Stimulated activated naive CD8-positive, alpha-beta T cell treated with anti-CD3 and anti-CD28 coated beads, Interleukin-15, Interleukin-2, amounts not matched to agents 100 U/mL and 50 U/mL, for 24 hours (primary cell): ENCODE data around the gene EEIG1.

ENCODE experiments used
- ATAC-seq: fragments of 150-1000 bp; cut with Tn5 transposase; one replicate; pipeline ENCODE4 v1.10.0; 2021
- DNase-seq: peaks from one replicate; pipeline ENCODE4 v3.0.0; 2021

Gene EEIG1

DNA sequence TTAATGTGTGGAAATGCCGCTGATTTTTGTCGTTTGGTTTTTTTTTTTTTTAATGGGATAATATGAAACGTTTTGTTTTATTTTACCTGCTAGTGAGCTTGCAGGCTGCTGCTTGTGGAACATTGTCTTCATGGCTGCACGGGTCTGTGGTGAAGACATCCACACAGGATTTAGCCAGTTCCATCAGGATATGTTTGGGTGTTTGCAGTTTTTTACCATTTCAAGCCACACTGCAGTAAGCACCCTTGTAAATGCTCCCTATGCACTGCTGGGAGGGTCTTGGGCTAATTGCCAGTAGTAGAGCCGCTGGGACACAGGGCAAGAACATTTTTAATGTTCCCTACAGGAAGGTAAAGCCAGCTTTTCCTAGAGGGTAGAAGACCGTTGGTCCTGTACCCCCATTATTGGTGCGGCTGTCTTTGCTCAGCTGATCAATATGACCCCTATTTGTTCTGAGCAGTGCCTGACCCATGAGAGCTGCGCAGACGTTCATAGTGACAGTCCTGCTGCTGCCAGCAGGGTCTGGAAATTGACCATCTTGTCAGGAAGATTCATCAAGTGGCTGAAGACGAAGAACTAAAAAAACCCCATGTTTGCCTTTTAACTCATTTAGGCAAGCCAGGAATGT lies 20.5 kb upstream of the EEIG1 start:
- no peak for ATAC-seq
- no peak for DNase-seq

DNA sequence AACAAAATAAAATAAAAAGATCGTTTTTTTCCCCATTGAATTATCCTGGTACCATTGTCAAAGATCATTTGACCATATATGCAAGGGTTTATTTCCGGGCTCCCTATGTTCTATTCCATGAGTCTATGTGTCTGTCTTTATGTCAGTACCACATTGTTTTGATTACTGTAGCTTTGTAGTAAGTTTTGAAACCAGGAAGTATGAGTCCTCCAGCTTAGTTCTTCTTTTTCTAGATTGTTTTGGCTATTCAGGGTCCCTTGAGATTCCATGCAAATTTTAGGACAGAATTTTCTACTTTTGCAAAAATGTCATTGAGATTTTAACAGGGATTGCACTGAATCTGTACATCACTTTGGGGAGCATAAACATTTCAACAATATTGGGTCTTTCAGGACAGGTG lies 18.7 kb upstream of the EEIG1 start:
- ATAC-seq (no peak), DNase-seq (no peak)

DNA sequence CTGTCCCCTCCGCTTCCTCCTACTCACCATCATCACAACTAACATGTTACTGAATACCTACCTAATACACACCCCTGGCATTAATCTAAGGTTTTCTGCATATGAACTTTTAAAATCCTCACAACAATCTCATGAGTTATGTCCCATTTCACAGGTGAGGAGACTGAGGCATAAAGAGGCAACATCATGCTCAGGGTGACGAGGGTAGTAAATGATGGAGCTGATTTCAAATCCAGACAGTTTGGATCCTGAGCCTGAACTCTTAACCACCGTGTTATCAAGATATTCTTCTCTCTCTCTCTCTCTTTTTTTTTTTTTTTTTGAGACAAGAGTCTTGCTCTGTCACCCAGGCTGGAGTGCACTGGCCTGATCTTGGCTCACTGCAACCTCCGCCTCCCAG lies 12.9 kb upstream of the EEIG1 start:
- no peak for ATAC-seq
- no peak for DNase-seq

DNA sequence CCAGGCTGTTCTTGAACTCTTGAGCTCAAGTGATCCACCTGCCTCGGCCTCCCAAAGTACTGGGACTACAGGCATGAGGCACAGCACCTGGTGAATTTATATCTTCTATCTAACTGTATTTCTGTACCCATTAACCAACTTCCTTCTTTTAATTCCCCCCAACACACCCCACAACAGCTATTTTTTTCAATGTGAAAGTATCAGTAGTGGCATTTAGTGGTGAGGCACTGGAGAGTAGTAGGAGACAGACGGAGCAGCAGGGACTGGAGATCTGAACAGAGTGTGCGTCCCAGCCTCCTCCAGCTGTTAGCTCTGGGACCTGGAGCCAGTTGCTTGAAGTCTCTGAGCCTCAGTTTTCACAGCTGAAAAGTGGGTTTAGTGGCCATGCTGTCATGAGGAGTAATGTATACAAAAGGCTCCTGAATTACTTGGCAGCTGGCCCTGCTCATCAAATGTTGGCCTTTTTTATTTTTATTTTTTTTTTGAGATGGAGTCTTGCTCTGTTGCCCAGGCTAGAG lies 11.0 kb upstream of the EEIG1 start:
- ATAC-seq (no peak), DNase-seq (no peak)

DNA sequence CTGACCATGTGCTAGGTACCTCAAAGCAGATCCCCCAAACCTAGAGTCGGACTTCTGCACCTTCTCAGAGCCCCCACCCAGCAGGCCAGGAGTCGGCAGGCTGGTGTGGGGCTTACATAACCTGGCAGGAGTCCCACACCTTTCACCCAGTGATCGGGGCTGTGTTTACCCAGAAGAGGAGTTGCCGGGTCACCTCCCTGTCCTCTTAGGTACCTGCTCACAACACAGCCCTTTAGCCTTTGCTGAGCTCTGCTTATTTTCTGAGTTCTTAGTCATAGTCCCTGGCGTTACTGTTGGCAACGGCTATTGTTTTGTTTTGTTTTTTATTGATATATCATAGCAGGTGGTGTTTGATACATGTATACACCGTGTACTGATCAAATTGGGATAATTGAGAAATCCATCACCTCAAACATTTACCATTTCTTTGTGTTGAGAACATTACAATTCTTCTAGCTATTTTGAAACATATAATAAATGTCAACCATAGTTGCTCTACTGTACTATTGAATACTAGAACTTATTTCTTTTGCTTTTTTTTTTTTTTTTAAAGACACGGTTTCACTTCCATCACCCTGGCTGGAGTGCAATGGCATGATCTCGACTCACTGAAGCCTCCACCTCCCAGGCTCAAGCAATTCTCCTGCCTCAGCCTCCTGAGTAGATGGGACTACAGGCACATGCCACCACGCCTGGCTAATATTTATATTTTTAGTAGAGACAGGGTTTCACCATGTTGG lies 10.4 kb upstream of the EEIG1 start:
- ATAC-seq (peak; percentile 47), DNase-seq (no peak)

DNA sequence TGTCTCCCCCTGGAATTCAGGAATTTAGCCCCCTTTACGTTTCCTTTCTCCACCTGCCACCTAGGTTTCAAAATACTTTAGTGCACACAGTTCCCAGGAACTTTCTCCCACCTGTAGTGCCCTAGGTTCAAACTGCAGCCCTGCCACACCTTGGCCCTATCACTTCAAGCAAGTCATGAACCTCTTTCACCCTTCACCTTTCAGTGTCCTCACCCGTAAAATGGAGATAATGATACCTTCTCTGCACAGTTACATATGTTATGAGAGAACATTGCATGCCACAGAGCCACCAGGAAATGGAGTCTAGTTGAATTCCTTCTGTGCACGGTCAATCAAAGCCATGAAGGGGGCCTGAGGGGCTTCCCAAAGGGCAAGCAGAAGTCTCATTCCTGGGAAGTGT lies 9.8 kb upstream of the EEIG1 start:
- ATAC-seq: no peak

DNA sequence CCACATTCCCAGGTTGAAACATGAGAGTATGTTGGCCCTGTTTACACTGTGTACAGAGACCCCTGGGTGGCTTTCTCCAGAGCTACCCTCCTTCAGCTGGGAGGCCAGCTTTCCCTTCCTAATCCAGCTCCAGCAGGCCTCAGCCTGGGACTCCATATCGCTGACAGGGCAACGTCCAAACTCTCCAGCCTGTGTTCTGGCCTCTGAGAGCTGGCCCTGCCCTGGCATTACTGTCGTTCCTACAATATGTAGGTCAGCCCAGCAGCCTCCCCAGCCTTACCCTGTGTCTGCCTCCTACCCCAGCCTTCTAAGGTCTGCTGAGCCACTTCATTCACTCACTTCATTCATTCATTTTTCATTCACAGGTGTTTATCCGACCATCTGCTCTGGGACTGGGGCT lies 8.3 kb upstream of the EEIG1 start:
- ATAC-seq: no peak
- no peak for DNase-seq

More for the DNA sequence above, 9.8 kb upstream of the EEIG1 start:
- no peak for DNase-seq

DNA sequence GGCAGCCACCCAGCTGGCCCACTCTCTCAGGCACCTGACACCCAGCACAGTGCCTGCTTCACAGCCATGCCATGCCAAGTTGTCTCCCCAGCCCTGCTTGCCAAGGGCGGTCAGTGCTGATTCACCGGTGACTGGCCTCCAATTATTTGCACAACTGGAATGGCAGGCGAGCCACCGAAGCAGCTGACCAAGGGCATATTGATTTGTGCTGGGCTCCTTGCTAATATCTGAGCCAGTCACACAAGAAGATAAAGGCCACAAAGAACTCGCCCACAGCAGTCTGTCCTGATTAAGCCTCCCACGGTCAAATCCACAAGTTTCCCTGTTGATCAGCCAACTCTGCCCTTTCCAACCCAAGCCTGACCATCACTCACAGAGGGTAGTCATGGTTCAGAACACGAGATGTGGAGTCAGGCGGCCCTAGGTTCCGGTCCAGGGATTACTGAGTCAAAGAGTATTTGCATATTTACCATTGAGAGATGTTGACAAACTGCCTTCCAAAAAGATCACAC lies 6.4 kb upstream of the EEIG1 start:
- DNase-seq: no peak

DNA sequence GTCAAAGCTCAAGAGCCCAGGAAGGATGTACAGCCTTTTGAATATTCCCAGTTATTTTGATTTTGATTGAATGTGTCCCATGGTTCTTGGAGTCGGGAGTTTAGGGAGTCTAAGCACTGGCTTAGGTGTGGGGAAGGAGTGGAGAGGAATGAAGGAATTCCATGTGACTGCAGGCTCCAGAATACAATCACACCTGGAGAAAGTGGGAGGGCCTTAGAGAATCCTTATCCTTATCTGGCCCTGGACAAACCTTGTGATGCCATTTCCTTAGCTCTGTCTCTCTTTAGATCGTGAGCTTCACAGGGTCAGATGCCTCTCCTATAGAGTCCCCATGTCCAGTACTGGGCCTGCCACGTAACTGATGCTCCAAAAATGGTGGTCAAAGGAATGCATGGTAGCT lies 4.2 kb upstream of the EEIG1 start:
- no peak for DNase-seq
- no peak for ATAC-seq

More for the DNA sequence above, 6.4 kb upstream of the EEIG1 start:
- ATAC-seq: no peak

DNA sequence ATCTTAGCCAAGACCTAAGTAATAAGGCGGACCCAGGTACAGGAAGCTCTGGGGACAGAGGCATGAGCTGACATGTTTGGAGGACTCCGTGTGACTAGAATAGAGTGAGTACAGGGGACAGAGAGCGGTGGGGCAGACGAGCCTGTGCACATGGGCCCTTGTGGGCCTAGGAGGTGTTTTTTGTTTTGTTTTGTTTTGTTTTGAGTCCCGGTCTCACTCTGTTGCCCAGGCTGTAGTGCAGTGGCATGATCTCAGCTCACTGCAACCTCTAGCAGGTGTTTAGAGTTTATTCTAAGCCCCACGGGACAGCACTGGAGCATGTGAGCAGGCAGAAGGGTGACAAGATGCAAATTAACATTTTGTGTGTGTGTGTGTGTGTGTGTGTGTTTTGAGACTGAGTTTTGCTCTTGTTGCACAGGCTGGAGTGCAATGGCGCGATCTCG lies 3.1 kb upstream of the EEIG1 start:
- ATAC-seq: no peak
- DNase-seq: no peak

DNA sequence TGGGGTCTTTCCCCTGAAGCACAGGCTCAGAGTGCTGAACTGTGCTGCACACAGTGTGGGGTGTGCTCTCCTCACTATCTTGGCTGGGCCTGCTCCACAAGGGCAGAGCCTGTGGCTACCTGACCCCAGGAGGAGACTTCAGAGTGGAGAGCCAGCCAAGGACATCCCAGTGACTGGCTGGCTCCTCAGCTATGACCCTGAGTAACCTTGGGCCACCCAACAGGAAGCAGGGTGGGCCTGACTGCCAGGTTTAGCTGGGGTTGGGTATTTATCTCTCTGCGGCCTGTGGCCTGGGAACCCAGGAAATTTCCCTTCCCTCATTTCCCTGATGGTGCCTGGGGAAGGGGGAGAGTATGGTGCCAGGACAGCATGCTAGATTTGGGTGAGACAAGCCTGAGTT lies 2.1 kb upstream of the EEIG1 start:
- ATAC-seq (no peak), DNase-seq (no peak)

DNA sequence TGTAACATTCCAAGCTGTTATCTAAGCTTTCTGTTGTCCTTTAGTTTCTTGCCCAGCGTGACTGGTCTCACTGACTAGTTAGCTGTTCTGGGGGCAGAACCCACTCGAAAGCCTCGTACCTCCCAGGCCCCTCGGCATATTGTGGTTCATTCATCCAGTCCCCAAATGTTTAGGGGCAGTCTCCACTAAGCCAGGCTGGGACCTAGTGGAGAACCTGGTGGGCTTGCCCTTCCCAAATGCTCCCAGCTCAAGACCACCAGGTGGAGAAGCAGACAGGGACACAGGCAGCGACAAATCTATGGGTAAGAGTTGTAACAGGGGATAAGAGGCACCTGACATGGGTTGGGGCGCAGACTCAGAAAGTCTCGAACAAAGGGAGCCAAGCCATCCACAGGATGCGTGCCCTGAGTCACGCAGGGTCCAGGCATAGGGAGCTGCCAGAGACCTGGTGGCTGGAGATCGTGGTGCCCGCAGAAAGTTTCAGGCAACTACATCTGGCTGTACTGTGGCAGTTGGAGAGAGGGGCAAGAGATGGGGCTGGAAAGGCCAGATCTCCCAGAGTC lies 851 bp upstream of the EEIG1 start:
- ATAC-seq (no peak), DNase-seq (peak; percentile 68)

DNA sequence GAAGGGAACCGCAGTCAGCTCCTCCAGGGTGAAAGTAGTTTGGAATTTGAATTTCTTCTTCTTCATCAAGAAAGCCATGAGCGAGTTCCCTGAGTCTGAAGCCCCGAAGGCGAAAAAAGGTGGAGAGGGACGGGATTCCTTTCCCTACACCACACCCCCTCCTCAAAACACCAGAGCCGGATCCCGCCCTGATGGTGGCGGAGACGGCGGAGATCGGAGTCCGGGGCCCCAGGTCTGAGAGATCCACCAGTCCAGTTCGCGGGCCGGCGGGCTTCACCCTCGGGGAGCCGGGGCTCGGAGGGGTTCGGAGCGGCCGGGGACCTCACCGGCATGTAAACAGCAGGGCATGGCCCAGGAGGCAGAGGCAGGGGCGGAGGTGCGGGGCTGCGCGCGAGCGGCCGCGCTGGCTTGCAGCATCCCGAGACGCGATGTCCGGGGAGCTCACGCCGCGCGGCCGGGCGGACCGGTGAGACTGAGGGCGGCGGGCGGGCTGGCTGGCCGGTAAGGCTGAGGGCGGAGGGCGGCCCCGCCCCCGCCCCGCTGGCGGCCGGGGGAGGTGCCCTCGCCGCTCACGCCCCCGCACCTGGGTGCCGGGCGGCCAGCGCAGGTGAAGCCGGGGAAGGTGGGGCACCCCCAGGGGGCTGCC lies 606 bp downstream of the EEIG1 start:
- ATAC-seq (peak; percentile 5), DNase-seq (no peak)

DNA sequence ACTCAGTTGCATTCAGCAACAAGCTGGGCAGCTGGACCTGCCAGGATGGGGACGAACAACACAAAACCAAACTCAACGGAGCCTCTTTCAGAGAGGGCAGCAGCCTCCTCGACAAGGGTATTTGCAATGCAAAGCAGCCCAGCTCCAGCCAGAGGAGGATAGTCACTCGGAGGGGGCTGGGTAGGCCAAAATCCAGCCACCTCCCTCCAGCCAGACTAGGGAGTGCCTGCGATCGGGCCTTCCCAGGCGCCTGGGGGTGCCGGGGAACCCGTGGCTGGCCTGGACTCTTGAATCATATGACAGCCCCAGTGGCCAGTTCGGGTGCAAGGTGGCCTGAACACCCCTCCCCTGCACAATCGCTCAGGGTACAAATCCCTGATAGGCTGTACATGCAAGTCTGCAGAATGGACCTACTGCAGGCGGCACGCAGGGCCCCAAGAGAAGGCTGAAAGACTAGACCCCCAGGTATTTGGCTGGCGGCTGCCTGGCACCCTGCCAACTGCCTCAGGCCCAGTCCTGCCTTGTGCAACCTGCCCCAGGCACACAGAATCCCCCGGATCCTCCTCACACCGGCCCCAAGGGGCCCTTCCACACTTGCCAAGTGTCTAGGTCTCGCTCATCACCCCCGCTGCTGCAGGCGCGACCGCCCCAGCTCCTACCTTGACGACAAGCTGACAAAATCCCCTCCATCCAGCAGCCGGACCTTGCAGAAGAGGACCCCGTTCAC lies 1.3 kb downstream of the EEIG1 start:
- no peak for ATAC-seq
- no peak for DNase-seq

DNA sequence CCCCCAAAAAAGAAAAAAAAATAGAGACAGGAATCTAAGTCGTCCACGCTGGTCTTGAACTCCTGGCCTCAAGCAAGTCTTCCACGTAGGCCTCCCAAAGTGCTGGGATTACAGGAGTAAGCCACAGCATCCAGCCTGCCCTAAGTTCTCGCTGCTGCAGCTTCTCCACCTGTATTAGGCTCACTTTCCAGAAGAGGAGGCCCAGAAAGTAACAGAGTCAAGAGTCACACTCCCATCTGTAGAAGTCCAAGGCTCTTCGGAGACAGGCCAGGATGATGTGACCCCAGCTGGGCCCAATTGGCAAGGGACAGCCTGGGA lies 1.8 kb downstream of the EEIG1 start:
- ATAC-seq (no peak), DNase-seq (no peak)

DNA sequence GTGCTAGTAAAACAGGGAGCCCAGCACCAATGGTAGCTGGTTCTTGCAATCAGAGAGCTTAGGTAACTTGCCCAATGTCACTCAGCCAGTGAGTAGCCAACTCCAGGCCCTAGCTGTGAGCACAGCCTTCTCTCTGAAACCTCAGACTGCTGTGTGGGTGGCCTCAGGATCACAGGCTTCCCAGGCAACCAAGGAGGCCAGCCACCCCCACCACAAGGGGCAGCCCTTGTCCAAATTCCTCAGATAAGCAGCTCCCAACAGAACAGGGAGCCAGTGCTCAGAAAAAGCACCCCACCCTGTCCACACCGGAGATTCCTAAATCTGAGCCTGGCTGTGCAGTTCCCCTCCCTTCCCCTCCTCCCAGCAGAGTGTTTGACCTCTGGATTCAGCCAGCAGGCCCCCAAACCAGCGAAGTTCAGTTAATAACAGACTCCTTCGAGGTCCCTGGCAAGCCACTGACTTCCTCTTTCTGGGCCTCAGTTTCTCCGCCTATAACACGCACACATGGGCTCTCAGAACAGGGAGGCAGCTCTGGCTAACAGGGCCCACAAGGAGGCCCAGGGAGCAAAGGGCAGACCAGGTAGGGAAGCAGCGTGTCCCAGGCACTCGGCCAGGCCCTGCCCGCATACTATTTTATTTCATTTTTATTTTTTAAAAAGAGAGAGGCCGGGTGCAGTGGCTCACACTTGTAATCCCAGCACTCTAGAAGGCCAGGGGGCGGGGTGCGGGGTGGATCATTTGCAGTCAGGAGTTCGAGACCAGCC lies 2.7 kb downstream of the EEIG1 start:
- DNase-seq (no peak), ATAC-seq (no peak)

DNA sequence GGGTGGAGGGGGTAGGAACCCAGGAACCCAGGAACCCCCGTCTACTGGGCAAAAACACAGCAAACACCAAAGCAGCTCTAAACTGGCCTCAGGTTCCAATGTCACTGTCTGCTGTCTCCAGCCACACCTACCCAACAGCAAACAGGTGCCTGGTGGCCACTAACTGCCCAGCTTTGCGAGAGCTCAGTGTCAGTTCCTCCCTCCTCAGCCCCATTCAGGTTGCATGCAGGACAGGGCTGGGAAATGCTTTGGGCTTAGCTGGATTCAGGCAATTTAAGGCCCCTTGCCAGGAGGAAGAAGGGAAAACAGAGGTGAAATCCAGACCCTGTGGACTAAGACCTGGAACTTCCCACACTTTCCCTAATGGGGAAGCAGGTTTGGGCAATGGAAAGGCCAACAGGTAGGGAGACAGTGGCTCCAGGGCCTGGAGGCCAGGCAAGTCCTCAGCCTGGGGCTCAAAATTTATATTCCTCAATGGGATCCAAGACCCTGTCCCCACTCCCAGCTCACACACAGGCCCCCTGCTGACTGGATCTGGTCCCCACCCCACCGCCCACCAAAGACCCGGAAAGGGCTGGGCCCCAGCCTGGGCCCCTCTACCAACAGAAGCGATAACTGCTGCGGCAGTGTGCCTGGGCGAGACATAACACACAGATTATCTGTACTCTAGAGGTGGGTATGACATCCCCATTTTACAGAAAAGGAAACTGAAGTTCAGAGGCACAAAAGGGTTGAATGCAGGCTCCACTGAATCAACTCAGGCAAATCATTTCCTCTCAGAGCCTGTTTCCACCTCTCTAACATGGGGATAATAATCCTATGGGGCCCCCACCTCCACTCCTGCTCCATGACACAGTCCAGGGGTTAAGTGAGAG lies 3.5 kb downstream of the EEIG1 start:
- DNase-seq (no peak), ATAC-seq (no peak)

DNA sequence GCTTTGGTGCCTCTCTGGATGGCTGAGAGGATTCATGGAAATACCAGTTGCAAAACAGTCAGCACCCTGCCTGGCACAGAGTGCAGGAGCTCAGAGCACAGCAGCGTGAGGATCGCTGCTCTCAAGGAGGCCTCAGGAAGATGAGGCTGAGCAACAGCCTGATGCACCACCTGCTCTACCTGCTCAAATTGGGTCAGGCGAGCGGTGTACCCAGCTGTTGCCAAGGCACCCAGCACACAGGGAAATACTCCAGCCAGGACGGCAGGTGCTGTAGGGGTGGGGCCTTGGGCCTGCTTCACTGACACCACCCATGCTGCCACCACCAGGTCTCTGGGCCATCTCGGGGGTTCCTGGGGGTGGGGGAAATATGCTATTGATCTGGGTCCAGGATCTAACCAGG lies 4.3 kb downstream of the EEIG1 start:
- DNase-seq (no peak), ATAC-seq (no peak)

DNA sequence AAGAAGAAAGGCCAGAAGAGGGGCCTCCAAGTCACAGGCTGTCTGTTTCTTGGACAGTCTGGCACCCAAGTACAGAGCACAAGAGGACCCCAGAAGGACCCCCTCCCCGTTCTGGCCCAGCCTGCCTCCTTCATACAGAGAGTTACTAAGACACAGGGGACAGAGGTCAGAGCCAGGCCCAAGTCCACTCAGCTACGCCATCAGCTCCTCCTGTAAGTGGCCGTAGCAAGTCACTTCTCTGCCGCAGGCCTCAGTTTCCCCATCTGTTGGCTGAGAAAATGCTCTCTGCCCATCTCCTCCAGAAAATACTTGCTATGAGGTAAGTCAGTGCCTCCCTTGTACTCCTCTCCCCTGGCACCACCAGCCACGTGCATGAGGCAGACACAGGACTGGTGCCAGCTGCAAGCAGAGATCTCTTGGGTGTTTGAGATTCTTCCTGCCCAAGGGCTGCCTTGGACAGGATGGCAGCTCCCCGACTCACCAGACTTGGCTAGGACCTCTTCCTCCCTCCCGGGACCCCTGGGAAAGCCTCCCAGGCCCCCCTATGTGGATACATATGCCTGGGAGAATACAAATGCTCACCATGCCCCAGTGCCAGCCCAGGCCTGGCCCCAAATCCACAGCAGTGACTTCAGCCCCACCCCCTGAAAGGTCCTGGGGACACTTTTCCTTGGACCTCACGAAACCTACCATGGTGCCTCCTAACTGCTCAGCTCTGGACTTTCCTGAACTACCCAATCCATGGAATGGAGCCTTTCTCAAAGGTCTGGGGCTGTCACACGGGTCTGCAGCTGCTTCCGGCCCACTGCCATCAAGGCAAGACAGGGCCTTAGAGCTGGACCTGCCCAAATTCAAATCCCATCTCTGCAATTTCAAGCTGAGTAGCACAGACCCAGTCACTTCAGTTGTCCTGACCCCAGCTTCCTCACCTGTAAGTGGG lies 5.1 kb downstream of the EEIG1 start:
- no peak for DNase-seq
- no peak for ATAC-seq
